ENCODE results near the gene VPREB1.
"Not testable (repeated sequence)": the region's sequence is repeated elsewhere in the genome, so short reads cannot be mapped to it uniquely, and the experiment has no call there.

The VPREB1 gene

DNA sequence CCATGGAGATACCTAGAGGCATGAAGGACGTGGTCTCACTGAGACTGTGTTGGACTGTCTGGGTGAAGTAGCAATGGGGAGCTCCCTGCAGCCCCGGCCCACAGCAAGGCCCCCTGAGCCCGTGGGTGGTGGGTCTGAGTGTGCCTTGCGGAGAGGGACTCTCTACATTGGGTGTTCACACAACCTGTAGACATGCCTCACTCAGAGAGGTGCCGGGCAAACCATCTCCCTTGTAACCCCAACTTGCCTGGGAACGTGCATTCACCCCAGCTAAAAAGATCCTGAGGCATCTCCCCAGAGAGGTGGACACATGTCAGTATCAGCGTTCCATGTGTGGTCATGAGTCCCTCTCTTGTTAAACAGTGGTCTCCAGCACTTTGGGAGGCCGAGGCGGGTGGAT is 2.1 kb downstream of the VPREB1 start:
- DNase-seq, result no peak

- no peak for DNase-seq
Observed at GRCh38 chr22:22248878-22249277, 4.3 kb downstream of the VPREB1 start.

DNA sequence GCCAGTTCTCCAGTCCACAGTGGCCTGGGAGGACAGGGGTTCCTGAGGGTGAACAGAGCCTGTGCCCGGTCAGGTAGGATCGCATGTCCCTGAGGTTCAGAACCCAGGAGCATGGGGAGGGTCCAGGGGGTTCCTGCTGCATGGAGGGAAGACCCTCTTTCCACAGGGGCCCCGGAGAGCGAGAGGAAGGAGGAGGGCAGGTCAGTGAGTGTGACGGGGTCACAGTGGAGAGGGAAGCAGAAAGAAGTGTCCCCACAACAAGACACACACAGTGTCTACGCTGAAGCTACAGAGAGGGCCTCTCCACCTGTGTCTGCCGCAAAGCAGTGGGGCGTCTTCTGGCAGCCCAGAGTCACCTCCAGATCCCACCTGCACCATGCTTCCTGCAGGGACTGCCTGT is 6.1 kb downstream of the VPREB1 start:
- DNase-seq, result not testable (repeated sequence)

- not testable (repeated sequence) for DNase-seq
Observed at GRCh38 chr22:22256133-22256532, 11.5 kb downstream of the VPREB1 start.

- not testable (repeated sequence) for DNase-seq
Observed at GRCh38 chr22:22258597-22259415, 14.2 kb downstream of the VPREB1 start.

DNA sequence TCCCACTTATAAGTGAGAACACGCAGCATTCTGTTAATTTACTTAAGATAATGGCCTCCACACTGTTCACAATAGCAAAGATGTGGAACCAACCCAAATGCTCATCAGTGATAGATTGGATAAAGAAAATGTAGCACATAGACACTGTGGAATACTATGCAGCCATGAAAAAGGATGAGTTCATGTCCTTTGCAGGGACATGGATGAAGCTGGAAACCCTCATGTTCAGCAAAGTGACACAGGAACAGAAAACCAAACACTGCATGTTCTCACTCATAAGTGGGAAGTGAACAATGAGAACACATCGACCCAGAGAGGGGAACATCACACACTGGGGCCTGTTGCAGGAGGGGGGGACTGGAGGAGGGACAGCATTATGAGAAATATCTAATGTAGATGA is 15.6 kb downstream of the VPREB1 start:
- not testable (repeated sequence) for DNase-seq

GRCh38 chr22:22260586-22260985 is 16.0 kb downstream of the VPREB1 start:
- DNase-seq, result not testable (repeated sequence)

DNA sequence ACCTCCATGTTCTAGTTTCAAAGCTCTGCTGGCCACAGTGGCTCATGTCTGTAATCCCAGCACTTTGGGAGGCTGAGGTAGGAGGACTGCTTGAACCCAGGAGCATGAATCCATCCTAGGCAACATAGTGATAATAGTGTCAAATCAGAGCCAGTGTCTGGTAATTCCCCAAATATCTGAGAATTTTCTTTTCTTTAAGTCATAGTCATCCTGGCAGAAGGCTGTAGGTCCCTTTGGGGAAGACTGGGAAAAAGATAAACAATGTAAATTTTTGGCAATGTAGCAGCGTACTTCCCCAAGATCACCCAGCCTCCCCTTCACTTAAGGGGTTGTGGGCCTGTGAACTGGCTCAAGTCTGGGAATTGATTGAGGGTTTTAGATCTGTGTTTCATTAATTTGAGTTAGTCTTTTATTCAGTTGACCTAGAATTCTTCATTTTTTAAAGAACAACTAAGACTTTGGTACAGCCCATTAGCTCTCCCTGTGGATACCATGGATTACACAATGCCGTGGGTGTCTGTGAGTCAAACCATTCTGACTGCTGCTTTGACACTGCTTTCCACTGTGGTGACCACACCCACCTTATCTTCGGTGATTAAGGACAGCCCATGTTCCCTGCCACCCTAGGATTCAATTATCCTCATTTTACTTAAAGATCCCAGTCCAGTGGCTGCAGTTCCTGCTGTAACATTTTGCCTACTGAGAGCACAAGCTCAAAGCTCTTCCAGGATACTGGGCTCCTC is 17.9 kb downstream of the VPREB1 start:
- DNase-seq, result not testable (repeated sequence)

DNA sequence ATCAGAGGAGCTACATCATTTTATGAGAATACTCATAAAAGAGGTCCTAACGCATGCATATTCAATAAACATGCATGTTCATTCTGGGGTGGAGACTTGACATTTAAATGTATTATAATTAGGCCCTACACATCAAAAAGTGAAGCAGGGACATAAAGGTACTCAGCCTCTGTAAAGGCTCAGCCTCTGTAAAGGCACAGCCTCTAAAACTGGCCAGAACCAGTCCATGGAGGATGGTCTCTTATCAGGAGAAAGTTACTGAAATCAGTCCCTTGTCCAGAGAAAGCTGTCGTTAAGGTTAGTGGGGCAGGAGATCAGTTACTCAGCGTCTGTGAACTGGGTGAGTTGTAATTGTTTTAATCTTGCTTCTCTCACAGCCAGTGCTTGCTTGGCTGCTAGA is 19.2 kb downstream of the VPREB1 start:
- not testable (repeated sequence) for DNase-seq

GRCh38 chr22:22270036-22270676 is 25.6 kb downstream of the VPREB1 start:
- not testable (repeated sequence) for DNase-seq

DNA sequence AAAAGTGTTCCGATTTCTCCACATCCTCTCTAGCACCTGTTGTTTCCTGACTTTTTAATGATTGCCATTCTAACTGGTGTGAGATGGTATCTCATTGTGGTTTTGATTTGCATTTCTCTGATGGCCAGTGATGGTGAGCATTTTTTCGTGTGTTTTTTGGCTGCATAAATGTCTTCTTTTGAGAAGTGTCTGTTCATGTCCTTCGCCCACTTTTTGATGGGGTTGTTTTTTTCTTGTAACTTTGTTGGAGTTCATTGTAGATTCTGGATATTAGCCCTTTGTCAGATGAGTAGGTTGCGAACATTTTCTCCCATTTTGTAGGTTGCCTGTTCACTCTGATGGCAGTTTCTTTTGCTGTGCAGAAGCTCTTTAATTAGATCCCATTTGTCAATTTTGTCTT is 32.8 kb downstream of the VPREB1 start:
- not testable (repeated sequence) for DNase-seq

- DNase-seq, result not testable (repeated sequence)
Observed at GRCh38 chr22:22284962-22285756, 40.6 kb downstream of the VPREB1 start.

- not testable (repeated sequence) for DNase-seq
Observed at GRCh38 chr22:22286390-22287105, 42.0 kb downstream of the VPREB1 start.

DNA sequence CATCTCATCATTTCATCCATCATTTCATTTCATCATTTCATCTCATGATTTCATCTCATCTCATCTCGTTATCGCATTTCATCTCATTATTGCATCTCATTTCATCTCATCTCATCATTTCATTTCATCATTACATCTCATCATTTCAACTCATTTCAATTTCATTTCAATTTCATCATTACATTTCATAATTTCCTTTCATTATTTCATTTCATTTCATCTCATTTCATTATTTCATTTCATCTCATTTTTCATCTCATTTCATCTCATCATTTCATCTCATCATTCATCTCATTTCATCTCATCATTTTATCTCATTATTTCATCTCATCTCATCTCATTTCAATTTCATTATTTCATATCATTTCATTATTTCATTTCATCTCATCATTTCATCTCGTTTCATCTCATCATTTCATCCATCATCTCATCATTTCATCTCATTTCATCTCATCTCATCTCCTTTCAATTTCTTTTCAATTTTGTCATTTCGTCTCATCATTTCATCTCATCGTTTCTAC is 42.6 kb downstream of the VPREB1 start:
- not testable (repeated sequence) for DNase-seq

DNA sequence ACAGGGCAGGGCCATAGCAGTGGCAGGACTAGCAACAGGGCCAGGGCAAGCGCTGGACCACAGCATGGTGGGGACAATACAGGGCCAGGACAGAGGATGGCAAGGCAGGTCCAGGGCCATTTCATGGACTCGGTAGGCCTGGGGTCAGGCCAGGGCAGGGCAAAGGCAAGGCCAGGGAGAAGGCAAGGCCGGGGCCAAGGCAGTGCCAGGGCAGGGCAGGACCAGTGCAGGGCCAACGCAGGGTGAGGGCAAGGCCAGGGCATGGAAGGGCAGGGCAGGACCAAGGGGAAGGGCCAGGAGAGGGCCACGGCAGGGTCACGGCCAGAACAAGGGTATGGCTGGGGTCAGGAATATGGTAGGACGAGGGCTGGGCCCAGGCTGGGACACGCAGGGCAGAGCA is 45.1 kb downstream of the VPREB1 start:
- not testable (repeated sequence) for DNase-seq

GRCh38 chr22:22291129-22291806 is 46.7 kb downstream of the VPREB1 start:
- DNase-seq, result not testable (repeated sequence)

DNA sequence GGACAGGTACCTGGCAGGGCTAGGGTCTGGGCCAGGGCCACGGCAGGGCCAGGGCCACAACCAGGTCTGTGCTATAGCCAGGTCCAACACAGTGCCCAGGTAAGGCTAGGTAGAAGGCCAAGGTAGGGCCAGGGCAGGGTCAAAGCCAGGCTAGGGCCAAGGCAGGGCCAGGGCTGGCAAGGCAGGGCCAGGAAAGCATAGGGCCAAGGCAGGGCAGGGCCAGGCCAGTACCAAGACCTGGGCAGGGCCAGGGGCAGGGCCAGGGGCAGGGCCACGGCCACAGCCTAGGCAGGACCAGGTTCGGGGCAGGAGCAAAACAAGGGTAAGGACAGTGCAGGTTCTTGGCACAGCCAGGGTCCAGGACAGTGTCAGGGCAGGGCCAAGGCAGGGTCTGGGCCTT is 48.1 kb downstream of the VPREB1 start:
- not testable (repeated sequence) for DNase-seq

- not testable (repeated sequence) for DNase-seq
Observed at GRCh38 chr22:22293436-22293835, 48.9 kb downstream of the VPREB1 start.

- DNase-seq, result not testable (repeated sequence)
Observed at GRCh38 chr22:22294641-22295040, 50.1 kb downstream of the VPREB1 start.

Measured in NCI-H82 (cell line).